ENCODE data around the gene CACNA1S.

DNA sequence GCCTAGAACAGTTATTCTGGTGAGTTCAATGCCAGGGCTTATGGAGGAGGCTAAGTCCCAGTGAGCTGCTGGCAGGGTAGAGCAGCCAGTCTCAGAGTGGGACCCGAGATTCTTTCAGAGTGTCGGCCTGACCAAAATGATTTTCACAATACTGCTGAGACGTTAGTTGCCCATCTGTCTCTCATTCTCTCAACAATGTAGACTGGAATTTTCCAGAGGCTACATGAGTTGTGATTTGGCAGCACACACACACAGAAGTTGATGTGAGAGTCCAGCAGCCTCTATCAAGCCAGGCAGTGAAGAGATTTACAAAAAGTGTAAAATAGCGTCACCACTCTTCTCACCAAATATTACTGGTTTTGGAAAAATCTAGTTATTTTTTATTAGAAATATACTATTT, 21.7 kb downstream of the CACNA1S start:
- no peak for TF ChIP-seq CTCF (IDR thresholded peaks at IDR 0.05)
- no peak for TF ChIP-seq NR1H2 (CRISPR knock-in tag; IDR thresholded peaks at IDR 0.05)
- no peak for TF ChIP-seq ZNF121 (CRISPR knock-in tag; IDR thresholded peaks at IDR 0.05)
- TF ChIP-seq, protein P1, sequence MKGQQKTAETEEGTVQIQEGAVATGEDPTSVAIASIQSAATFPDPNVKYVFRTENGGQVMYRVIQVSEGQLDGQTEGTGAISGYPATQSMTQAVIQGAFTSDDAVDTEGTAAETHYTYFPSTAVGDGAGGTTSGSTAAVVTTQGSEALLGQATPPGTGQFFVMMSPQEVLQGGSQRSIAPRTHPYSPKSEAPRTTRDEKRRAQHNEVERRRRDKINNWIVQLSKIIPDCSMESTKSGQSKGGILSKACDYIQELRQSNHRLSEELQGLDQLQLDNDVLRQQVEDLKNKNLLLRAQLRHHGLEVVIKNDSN (CRISPR knock-in tag; IDR thresholded peaks at IDR 0.05): no peak
- no peak for TF ChIP-seq CREB1 (CRISPR knock-in tag; IDR thresholded peaks at IDR 0.05)

All from WTC11 (cell line).